Mesothelial cell of epicardium (in vitro differentiated cells): ENCODE measurements around the gene TGM3. TPM values are rescaled to one million over a fixed set of nuclear protein-coding genes. Genes with fewer than 3 reads are reported as not detected.

ENCODE experiments used
- DNase-seq, 2 experiments: peaks; one replicate each; pipeline ENCODE4 v3.0.0; 2021; ENCODE audit warnings: low spot score in 2 of 2; ENCODE audit not compliant: unreplicated experiment in 2 of 2
- H3K27ac Mint-ChIP-seq: 2 replicates; pipeline ENCODE4 v1.8.0; 2021; ENCODE audit warnings: mixed read lengths
- H3K27me3 Mint-ChIP-seq: 2 replicates; pipeline ENCODE4 v1.8.0; 2021; ENCODE audit warnings: low read depth, mixed read lengths
- H3K36me3 Mint-ChIP-seq: 2 replicates; pipeline ENCODE4 v1.8.0; 2021; ENCODE audit warnings: mixed read lengths
- H3K4me1 Mint-ChIP-seq: 2 replicates; pipeline ENCODE4 v1.8.0; 2021; ENCODE audit warnings: mixed read lengths
- H3K4me3 Mint-ChIP-seq: 2 replicates; pipeline ENCODE4 v1.8.0; 2021; ENCODE audit warnings: mild to moderate bottlenecking, moderate library complexity, mixed read lengths
- H3K9me3 Mint-ChIP-seq: 2 replicates; pipeline ENCODE4 v1.8.0; 2021; ENCODE audit warnings: mixed read lengths
- total RNA-seq: library from RNA; stranded (reverse); gene quantifications from 3 replicates; pipeline ENCODE4 v1.2.1, GENCODE V29; 2021
- TF ChIP-seq, protein P1 (sequence below): fragments of 200-600 bp; sonication (generic); IDR thresholded peaks from one replicate; pipeline ENCODE4 v1.5.0; 2021; ENCODE audit warnings: antibody characterized with exemption; ENCODE audit not compliant: unreplicated experiment

Gene TGM3
- total RNA-seq, 1 donor from 2014 or later = 0.13 TPM

DNA sequence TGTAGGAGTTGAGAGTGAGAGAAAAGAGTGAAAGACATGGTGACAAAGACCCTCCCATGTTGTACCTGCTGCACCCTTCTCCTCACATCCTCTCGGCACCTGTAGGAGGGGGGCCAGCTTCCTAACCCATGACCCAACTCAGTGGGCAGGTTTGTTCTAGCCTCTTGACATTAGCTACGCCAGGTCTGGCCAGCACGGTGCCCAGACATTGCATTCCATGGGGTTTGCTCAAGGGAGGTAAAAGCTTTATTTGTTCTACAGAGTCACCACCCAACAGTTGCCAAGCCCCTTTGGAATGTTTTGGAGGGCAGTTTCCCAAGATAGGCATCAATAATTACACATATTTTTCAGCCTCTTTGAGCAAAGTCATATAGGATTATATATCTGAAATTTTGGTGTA is 62.2 kb downstream of the TGM3 start:
- no peaks in the 10 kb centered on the region for H3K27me3 Mint-ChIP-seq
- TF ChIP-seq, protein P1, sequence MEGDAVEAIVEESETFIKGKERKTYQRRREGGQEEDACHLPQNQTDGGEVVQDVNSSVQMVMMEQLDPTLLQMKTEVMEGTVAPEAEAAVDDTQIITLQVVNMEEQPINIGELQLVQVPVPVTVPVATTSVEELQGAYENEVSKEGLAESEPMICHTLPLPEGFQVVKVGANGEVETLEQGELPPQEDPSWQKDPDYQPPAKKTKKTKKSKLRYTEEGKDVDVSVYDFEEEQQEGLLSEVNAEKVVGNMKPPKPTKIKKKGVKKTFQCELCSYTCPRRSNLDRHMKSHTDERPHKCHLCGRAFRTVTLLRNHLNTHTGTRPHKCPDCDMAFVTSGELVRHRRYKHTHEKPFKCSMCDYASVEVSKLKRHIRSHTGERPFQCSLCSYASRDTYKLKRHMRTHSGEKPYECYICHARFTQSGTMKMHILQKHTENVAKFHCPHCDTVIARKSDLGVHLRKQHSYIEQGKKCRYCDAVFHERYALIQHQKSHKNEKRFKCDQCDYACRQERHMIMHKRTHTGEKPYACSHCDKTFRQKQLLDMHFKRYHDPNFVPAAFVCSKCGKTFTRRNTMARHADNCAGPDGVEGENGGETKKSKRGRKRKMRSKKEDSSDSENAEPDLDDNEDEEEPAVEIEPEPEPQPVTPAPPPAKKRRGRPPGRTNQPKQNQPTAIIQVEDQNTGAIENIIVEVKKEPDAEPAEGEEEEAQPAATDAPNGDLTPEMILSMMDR = no peak
- no peak overlapping the region for H3K27ac Mint-ChIP-seq
- H3K4me1 Mint-ChIP-seq = no peaks in the 10 kb centered on the region
- no peak for DNase-seq
- no peaks in the 10 kb centered on the region for H3K36me3 Mint-ChIP-seq
- peaks cover 49% of the 10 kb centered on the region for H3K9me3 Mint-ChIP-seq
- no peak overlapping the region for H3K4me3 Mint-ChIP-seq

DNA sequence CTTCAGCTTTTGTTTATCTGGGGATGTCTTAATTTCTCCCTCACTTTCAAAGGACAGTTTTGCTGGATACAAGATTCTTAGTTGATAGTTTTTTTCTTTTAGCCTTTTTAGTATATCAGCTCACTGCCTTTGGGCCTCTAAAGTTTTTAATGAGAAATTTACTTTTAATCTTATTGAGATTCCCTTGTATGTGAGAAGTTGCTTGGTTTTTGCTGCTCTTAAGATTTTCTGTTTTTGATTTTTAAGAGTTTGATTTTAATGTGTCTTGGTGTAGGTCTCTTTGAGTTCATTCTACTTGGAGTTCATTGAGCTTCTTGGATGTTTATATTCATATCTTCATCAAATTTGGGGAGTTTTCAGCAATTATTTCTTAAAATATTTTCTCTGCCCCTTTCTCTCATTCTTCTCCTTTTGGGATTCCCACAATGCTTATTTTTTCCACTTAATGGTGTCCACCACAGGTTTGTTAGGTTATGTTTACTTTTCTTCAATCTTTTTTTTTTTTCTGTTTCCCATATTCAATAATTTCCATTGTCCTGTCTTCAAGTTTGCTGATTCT is 65.3 kb downstream of the TGM3 start:
- Mint-ChIP-seq H3K27ac (no peak overlapping the region), H3K9me3 (peaks cover 35% of the 10 kb centered on the region), H3K4me3 (no peak overlapping the region), H3K4me1 (no peaks in the 10 kb centered on the region), H3K36me3 (no peaks in the 10 kb centered on the region), H3K27me3 (no peaks in the 10 kb centered on the region)
- TF ChIP-seq, protein P1 = no peak
- DNase-seq = no peak

DNA sequence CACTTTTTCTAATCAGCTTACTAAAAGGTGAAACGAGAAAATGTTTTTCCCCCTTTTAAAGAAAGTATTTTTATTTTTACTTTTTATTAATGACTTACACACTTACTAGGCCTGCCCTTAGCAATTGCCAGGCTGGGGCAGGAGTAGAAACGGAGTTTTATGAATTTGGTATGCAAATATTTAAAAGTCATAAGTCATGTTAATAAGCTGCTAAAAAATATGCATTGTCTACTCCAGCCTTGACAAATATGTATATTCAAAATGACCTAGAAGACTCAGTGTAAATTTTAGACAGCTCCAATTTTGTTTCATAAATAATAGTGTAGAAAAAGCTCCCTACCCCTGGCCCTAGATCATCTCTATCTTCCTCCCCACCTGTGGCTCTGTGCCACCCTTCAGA is 67.4 kb downstream of the TGM3 start:
- no peak overlapping the region for H3K4me3 Mint-ChIP-seq
- H3K27me3 Mint-ChIP-seq = peaks cover 1% of the 10 kb centered on the region
- no peaks in the 10 kb centered on the region for H3K36me3 Mint-ChIP-seq
- no peak overlapping the region for H3K27ac Mint-ChIP-seq
- H3K9me3 Mint-ChIP-seq = peaks cover 34% of the 10 kb centered on the region
- DNase-seq = no peak
- TF ChIP-seq, protein P1 = no peak
- H3K4me1 Mint-ChIP-seq = no peaks in the 10 kb centered on the region

DNA sequence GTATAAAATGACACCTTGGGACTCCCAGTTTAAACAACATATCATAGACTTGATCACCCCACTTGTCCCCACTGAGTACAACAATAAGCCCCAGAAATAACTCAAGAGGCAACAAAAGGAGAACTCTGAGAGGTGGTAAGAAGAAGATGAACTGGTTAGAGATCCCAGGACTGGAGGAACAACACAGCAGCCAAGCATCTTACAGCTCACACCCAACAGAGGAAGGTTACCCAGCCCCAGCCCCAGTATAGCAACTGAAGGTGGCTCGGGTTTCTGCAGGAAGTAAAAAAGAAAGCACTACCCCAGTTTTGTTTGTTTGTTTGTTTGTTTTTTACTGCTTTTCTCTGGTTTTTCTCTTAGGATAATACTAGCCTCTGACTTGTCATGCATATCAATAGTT is 67.8 kb downstream of the TGM3 start:
- H3K4me1 Mint-ChIP-seq = no peaks in the 10 kb centered on the region
- H3K27ac Mint-ChIP-seq = no peak overlapping the region
- no peak overlapping the region for H3K4me3 Mint-ChIP-seq
- TF ChIP-seq, protein P1 = no peak
- H3K9me3 Mint-ChIP-seq = peaks cover 38% of the 10 kb centered on the region
- peaks cover 1% of the 10 kb centered on the region for H3K27me3 Mint-ChIP-seq
- DNase-seq = no peak
- H3K36me3 Mint-ChIP-seq = no peaks in the 10 kb centered on the region

DNA sequence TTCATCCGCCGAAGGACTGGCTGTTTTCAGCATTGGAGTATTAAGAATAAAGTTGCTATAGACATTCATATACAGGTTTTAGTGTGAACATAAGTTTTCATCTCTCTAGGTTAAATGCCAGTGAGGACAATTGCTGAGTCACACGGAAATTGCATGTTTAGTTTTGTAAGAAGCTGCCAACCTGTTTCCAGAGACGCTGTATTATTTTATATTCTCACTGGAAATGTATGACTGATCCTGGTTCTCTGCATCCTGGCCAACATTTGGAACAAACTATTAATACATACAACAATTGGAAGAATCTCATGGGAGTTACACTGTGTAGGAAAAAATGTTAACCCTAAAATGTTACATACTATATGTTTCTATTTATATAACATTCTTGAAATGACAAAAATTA is 68.2 kb downstream of the TGM3 start:
- no peak overlapping the region for H3K27ac Mint-ChIP-seq
- peaks cover 2% of the 10 kb centered on the region for H3K27me3 Mint-ChIP-seq
- peaks cover 39% of the 10 kb centered on the region for H3K9me3 Mint-ChIP-seq
- H3K36me3 Mint-ChIP-seq = no peaks in the 10 kb centered on the region
- H3K4me3 Mint-ChIP-seq = no peak overlapping the region
- DNase-seq = no peak
- TF ChIP-seq, protein P1 = no peak
- H3K4me1 Mint-ChIP-seq = no peaks in the 10 kb centered on the region

DNA sequence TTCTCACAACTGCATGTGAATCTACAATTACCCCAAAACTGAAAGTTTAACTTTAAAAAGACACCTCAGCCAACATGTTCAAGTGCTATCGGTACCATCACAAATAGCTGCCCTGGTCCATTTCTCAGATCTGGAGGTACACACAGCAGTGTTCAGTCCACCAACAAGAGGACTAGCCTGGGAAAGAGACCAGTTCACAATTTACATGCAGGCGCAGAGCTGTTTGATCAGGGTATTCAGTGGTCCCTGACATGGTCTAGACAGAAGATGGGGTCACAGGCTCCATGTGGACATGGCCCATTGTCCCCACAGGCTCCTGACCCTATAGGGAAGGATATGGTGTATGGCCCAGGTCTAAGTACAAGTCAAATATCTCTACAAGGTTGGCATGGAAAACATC is 69.3 kb downstream of the TGM3 start:
- no peaks in the 10 kb centered on the region for H3K4me1 Mint-ChIP-seq
- no peak overlapping the region for H3K27ac Mint-ChIP-seq
- DNase-seq = no peak
- TF ChIP-seq, protein P1 = no peak
- no peak overlapping the region for H3K4me3 Mint-ChIP-seq
- peaks cover 6% of the 10 kb centered on the region for H3K27me3 Mint-ChIP-seq
- H3K9me3 Mint-ChIP-seq = peaks cover 33% of the 10 kb centered on the region
- H3K36me3 Mint-ChIP-seq = no peaks in the 10 kb centered on the region
